SK-N-SH treated with all-trans-retinoic acid at 6 μM for 48 hours (cell line): ENCODE measurements around the gene MUC12.

ENCODE experiments used
- ATAC-seq: fragments of 200-7000 bp; cut with Tn5 transposase; 3 replicates; pipeline ENCODE4 v1.9.1; 2020; ENCODE audit warnings: mild to moderate bottlenecking, moderate library complexity
- ARNTL ChIP-seq: fragments of 450-650 bp; formaldehyde crosslinking; IDR thresholded peaks from 2 replicates; pipeline ENCODE4 v1.5.0; 2020; ENCODE audit warnings: low read depth, mild to moderate bottlenecking, moderate library complexity, borderline replicate concordance
- BACH2 ChIP-seq: fragments of 250-450 bp; sonication (Bioruptor Pico); IDR thresholded peaks from 2 replicates; pipeline ENCODE4 v1.9.0; 2021; ENCODE audit warnings: mild to moderate bottlenecking, borderline replicate concordance
- CSDC2 ChIP-seq: fragments of 250-450 bp; sonication (Bioruptor Pico); IDR thresholded peaks from 2 replicates; pipeline ENCODE4 v1.5.0; 2020; ENCODE audit warnings: mild to moderate bottlenecking, moderate library complexity
- GLIS3 ChIP-seq: fragments of 250-450 bp; sonication (Bioruptor Pico); IDR thresholded peaks from 2 replicates; pipeline ENCODE4 v1.5.0; 2020; ENCODE audit warnings: mild to moderate bottlenecking, moderate library complexity
- ISL1 ChIP-seq: fragments of 250-450 bp; sonication (Bioruptor Pico); IDR thresholded peaks from 2 replicates; pipeline ENCODE4 v2.1.2; 2022; ENCODE audit warnings: mild to moderate bottlenecking, moderate library complexity
- OSR1 ChIP-seq: fragments of 250-450 bp; sonication (Bioruptor Pico); IDR thresholded peaks from 2 replicates; pipeline ENCODE4 v1.8.0; 2022; ENCODE audit warnings: moderate library complexity, mild to moderate bottlenecking, inconsistent platforms
- PATZ1 ChIP-seq: fragments of 250-450 bp; sonication (Bioruptor Pico); IDR thresholded peaks from 2 replicates; pipeline ENCODE4 v1.8.0; 2020; ENCODE audit warnings: mild to moderate bottlenecking, moderate library complexity, borderline replicate concordance
- POU6F1 ChIP-seq: fragments of 250-450 bp; sonication (Bioruptor Pico); IDR thresholded peaks from 2 replicates; pipeline ENCODE4 v1.8.0; 2021; ENCODE audit warnings: low read depth, mild to moderate bottlenecking, moderate library complexity, borderline replicate concordance
- PPARA ChIP-seq: fragments of 250-450 bp; sonication (Bioruptor Pico); IDR thresholded peaks from 2 replicates; pipeline ENCODE4 v1.5.0; 2020; ENCODE audit warnings: mild to moderate bottlenecking, borderline replicate concordance
- RARB ChIP-seq: fragments of 250-450 bp; sonication (Bioruptor Pico); IDR thresholded peaks from 2 replicates; pipeline ENCODE4 v1.8.0; 2021; ENCODE audit warnings: mild to moderate bottlenecking, moderate library complexity
- SNAI2 ChIP-seq: fragments of 250-450 bp; sonication (Bioruptor Pico); IDR thresholded peaks from 2 replicates; pipeline ENCODE4 v1.5.0; 2020; ENCODE audit warnings: mild to moderate bottlenecking, moderate library complexity
- TCF4 ChIP-seq: fragments of 250-450 bp; sonication (Bioruptor Pico); IDR thresholded peaks from 2 replicates; pipeline ENCODE4 v1.8.0; 2021; ENCODE audit warnings: mild to moderate bottlenecking, moderate library complexity, borderline replicate concordance
- TOX ChIP-seq: fragments of 250-450 bp; sonication (Bioruptor Pico); IDR thresholded peaks from 2 replicates; pipeline ENCODE4 v1.8.0; 2021; ENCODE audit warnings: mild to moderate bottlenecking, moderate library complexity, borderline replicate concordance
- ZC3H10 ChIP-seq: fragments of 250-450 bp; sonication (Bioruptor Pico); IDR thresholded peaks from 2 replicates; pipeline ENCODE4 v1.5.1; 2021; ENCODE audit warnings: mild to moderate bottlenecking, moderate library complexity
- ZFP3 ChIP-seq: fragments of 250-450 bp; sonication (Bioruptor Pico); IDR thresholded peaks from 2 replicates; pipeline ENCODE4 v1.5.0; 2020; ENCODE audit warnings: mild to moderate bottlenecking, moderate library complexity
- ZFP30 ChIP-seq: fragments of 450-650 bp; formaldehyde crosslinking; IDR thresholded peaks from 2 replicates; pipeline ENCODE4 v1.5.0; 2022; ENCODE audit warnings: mild to moderate bottlenecking, moderate library complexity
- ZNF565 ChIP-seq: fragments of 450-650 bp; formaldehyde crosslinking; conservative IDR thresholded peaks from 2 replicates; pipeline ENCODE4 v1.5.0; 2020; ENCODE audit warnings: low read depth, mild to moderate bottlenecking, moderate library complexity
- ZNF70 ChIP-seq: fragments of 450-650 bp; formaldehyde crosslinking; IDR thresholded peaks from 2 replicates; pipeline ENCODE4 v1.5.0; 2020; ENCODE audit warnings: mild to moderate bottlenecking, moderate library complexity
- TF ChIP-seq, protein P1 (sequence below): fragments of 250-450 bp; sonication (Bioruptor Pico); IDR thresholded peaks from 2 replicates; pipeline ENCODE4 v1.5.1; 2021; ENCODE audit warnings: mild to moderate bottlenecking, moderate library complexity
- TF ChIP-seq, protein P2 (sequence below): fragments of 250-450 bp; sonication (Bioruptor Pico); IDR thresholded peaks from 2 replicates; pipeline ENCODE4 v1.5.0; 2020; ENCODE audit warnings: mild to moderate bottlenecking, moderate library complexity

MUC12 gene

GRCh38 chr7:100952641-100953040 is 16.7 kb upstream of the MUC12 start:
- TF ChIP-seq CSDC2 (CRISPR knock-in tag) (no peak), TCF4 (CRISPR knock-in tag) (no peak), RARB (CRISPR knock-in tag) (no peak), POU6F1 (CRISPR knock-in tag) (no peak), PATZ1 (no peak), ISL1 (CRISPR knock-in tag) (no peak), PPARA (CRISPR knock-in tag) (no peak), TOX (no peak), OSR1 (CRISPR knock-in tag) (no peak), ZFP30 (no peak), ARNTL (no peak), GLIS3 (CRISPR knock-in tag) (no peak), ZFP3 (CRISPR knock-in tag) (no peak), ZNF565 (CRISPR knock-in tag) (no peak)
- TF ChIP-seq, protein P1, sequence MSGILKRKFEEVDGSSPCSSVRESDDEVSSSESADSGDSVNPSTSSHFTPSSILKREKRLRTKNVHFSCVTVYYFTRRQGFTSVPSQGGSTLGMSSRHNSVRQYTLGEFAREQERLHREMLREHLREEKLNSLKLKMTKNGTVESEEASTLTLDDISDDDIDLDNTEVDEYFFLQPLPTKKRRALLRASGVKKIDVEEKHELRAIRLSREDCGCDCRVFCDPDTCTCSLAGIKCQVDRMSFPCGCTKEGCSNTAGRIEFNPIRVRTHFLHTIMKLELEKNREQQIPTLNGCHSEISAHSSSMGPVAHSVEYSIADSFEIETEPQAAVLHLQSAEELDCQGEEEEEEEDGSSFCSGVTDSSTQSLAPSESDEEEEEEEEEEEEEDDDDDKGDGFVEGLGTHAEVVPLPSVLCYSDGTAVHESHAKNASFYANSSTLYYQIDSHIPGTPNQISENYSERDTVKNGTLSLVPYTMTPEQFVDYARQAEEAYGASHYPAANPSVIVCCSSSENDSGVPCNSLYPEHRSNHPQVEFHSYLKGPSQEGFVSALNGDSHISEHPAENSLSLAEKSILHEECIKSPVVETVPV (CRISPR knock-in tag) = no peak
- ATAC-seq = no peak

GRCh38 chr7:100957832-100958421 is 11.4 kb upstream of the MUC12 start:
- no peak for ATAC-seq
- TF ChIP-seq TCF4 (CRISPR knock-in tag) = no peak
- no peak for TF ChIP-seq RARB (CRISPR knock-in tag)
- TF ChIP-seq CSDC2 (CRISPR knock-in tag) = no peak
- TF ChIP-seq SNAI2 = no peak
- no peak for TF ChIP-seq BACH2 (CRISPR knock-in tag)
- no peak for TF ChIP-seq ZFP30
- no peak for TF ChIP-seq ZFP3 (CRISPR knock-in tag)
- TF ChIP-seq ZC3H10 (CRISPR knock-in tag) = no peak
- no peak for TF ChIP-seq ISL1 (CRISPR knock-in tag)
- TF ChIP-seq ZNF565 (CRISPR knock-in tag) = no peak
- TF ChIP-seq, protein P1 (CRISPR knock-in tag) = no peak
- TF ChIP-seq, protein P2, sequence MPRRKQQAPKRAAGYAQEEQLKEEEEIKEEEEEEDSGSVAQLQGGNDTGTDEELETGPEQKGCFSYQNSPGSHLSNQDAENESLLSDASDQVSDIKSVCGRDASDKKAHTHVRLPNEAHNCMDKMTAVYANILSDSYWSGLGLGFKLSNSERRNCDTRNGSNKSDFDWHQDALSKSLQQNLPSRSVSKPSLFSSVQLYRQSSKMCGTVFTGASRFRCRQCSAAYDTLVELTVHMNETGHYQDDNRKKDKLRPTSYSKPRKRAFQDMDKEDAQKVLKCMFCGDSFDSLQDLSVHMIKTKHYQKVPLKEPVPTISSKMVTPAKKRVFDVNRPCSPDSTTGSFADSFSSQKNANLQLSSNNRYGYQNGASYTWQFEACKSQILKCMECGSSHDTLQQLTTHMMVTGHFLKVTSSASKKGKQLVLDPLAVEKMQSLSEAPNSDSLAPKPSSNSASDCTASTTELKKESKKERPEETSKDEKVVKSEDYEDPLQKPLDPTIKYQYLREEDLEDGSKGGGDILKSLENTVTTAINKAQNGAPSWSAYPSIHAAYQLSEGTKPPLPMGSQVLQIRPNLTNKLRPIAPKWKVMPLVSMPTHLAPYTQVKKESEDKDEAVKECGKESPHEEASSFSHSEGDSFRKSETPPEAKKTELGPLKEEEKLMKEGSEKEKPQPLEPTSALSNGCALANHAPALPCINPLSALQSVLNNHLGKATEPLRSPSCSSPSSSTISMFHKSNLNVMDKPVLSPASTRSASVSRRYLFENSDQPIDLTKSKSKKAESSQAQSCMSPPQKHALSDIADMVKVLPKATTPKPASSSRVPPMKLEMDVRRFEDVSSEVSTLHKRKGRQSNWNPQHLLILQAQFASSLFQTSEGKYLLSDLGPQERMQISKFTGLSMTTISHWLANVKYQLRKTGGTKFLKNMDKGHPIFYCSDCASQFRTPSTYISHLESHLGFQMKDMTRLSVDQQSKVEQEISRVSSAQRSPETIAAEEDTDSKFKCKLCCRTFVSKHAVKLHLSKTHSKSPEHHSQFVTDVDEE (CRISPR knock-in tag) = no peak
- no peak for TF ChIP-seq PATZ1
- TF ChIP-seq PPARA (CRISPR knock-in tag) = no peak
- no peak for TF ChIP-seq ZNF70 (CRISPR knock-in tag)
